ENCODE measurements around the gene CHD9. TPM values are rescaled to one million over a fixed set of nuclear protein-coding genes. Genes with fewer than 3 reads are reported as not detected.
A peak's percentile ranks its signal among the peaks of the same experiment; 100 is the strongest.

CHD9 gene
- polyA plus RNA-seq, 1 donor from 2014 or later, result 69.3 TPM

- Histone ChIP-seq H3K27me3 (ENCODE audit: insufficient read depth, low read depth, low read length) (no peaks in the 10 kb centered on the region), H2AFZ (ENCODE audit: low read depth, low read length) (no peak overlapping the region), H3K9me2 (ENCODE audit: insufficient read depth, low read length) (no peaks in the 10 kb centered on the region), H3F3A (ENCODE audit: insufficient read depth, low read length, poor library complexity, severe bottlenecking) (no peaks in the 10 kb centered on the region), H3K36me3 (ENCODE audit: insufficient read depth, low read length) (no peaks in the 10 kb centered on the region), H3K9ac (ENCODE audit: low read length) (peak overlapping the region; percentile 81), H3K9me3 (ENCODE audit: low read length) (no peaks in the 10 kb centered on the region), H4K20me1 (ENCODE audit: insufficient read depth) (no peaks in the 10 kb centered on the region), H3K79me2 (replicated peaks; ENCODE audit: insufficient read depth, low read length) (peaks cover 19% of the 10 kb centered on the region), H3K27ac (ENCODE audit: low read length) (peak overlapping the region; percentile 40), H3K4me3 (ENCODE audit: low read length) (peak overlapping the region; percentile 89), H3K4me2 (ENCODE audit: low read length) (no peak overlapping the region)
- TF ChIP-seq EZH2 (IDR thresholded peaks at IDR 0.05; ENCODE audit: borderline replicate concordance, insufficient read depth, low read length, poor library complexity, severe bottlenecking) (no peak), SMC3 (conservative IDR thresholded peaks at IDR 0.05; ENCODE audit: poor library complexity) (no peak), CTCF (IDR thresholded peaks at IDR 0.05; ENCODE audit: poor library complexity, severe bottlenecking) (no peak), RAD21 (conservative IDR thresholded peaks at IDR 0.05) (no peak), TAF1 (IDR thresholded peaks at IDR 0.05; ENCODE audit: low read depth) (no peak), POLR2AphosphoS5 (IDR thresholded peaks at IDR 0.05) (no peak), MXI1 (conservative IDR thresholded peaks at IDR 0.05; ENCODE audit: poor library complexity, severe bottlenecking) (no peak), REST (IDR thresholded peaks at IDR 0.05; ENCODE audit: borderline replicate concordance) (no peak), EP300 (conservative IDR thresholded peaks at IDR 0.05; ENCODE audit: poor library complexity, severe bottlenecking) (no peak)
Observed at GRCh38 chr16:53131050-53131362, 76.2 kb downstream of the CHD9 start.

- H4K20me1 ChIP-seq (ENCODE audit: insufficient read depth), result no peaks in the 10 kb centered on the region
- H3K27me3 ChIP-seq (ENCODE audit: insufficient read depth, low read depth, low read length), result no peaks in the 10 kb centered on the region
- peak overlapping the region; percentile 64 for H3K4me2 ChIP-seq (ENCODE audit: low read length)
- peak overlapping the region; percentile 73 for H3K9ac ChIP-seq (ENCODE audit: low read length)
- H2AFZ ChIP-seq (ENCODE audit: low read depth, low read length), result peak overlapping the region; percentile 46
- H3K9me2 ChIP-seq (ENCODE audit: insufficient read depth, low read length), result no peaks in the 10 kb centered on the region
- TF ChIP-seq RAD21 (conservative IDR thresholded peaks at IDR 0.05) (peak; percentile 11), TAF1 (IDR thresholded peaks at IDR 0.05; ENCODE audit: low read depth) (no peak), POLR2AphosphoS5 (IDR thresholded peaks at IDR 0.05) (no peak), MXI1 (conservative IDR thresholded peaks at IDR 0.05; ENCODE audit: poor library complexity, severe bottlenecking) (peak; percentile 59), SMC3 (conservative IDR thresholded peaks at IDR 0.05; ENCODE audit: poor library complexity) (peak; percentile 13), REST (IDR thresholded peaks at IDR 0.05; ENCODE audit: borderline replicate concordance) (no peak), EP300 (conservative IDR thresholded peaks at IDR 0.05; ENCODE audit: poor library complexity, severe bottlenecking) (no peak), CTCF (IDR thresholded peaks at IDR 0.05; ENCODE audit: poor library complexity, severe bottlenecking) (no peak)
- no peaks in the 10 kb centered on the region for H3K9me3 ChIP-seq (ENCODE audit: low read length)
- H3K79me2 ChIP-seq (replicated peaks; ENCODE audit: insufficient read depth, low read length), result peaks cover 19% of the 10 kb centered on the region
- H3K4me3 ChIP-seq (ENCODE audit: low read length), result peak overlapping the region; percentile 92
- H3F3A ChIP-seq (ENCODE audit: insufficient read depth, low read length, poor library complexity, severe bottlenecking), result no peaks in the 10 kb centered on the region
- no peaks in the 10 kb centered on the region for H3K36me3 ChIP-seq (ENCODE audit: insufficient read depth, low read length)
- H3K27ac ChIP-seq (ENCODE audit: low read length), result peak overlapping the region; percentile 9
Observed at GRCh38 chr16:53131363-53132071, 76.7 kb downstream of the CHD9 start.

Data from neural cell (in vitro differentiated cells).